ENCODE results near the gene OTUD7B.

OTUD7B gene

GRCh38 chr1:149925751-149926150, 84.8 kb downstream of the OTUD7B start:
- H3K4me3 Mint-ChIP-seq = peak overlapping the region; percentile 96
- H3K4me1 Mint-ChIP-seq = peaks cover 49% of the 10 kb centered on the region
- ATAC-seq (replicated peaks; ENCODE audit: extremely low read depth, poor library complexity, severe bottlenecking) = no peak
- no peaks in the 10 kb centered on the region for H3K9me3 Mint-ChIP-seq
- H3K27me3 Mint-ChIP-seq = no peaks in the 10 kb centered on the region
- no peak for DNase-seq (ENCODE audit: low spot score in 2 of 2)
- peaks cover 38% of the 10 kb centered on the region for H3K36me3 Mint-ChIP-seq (ENCODE audit: insufficient read depth)
- H3K27ac Mint-ChIP-seq (ENCODE audit: low read depth) = no peak overlapping the region

DNA sequence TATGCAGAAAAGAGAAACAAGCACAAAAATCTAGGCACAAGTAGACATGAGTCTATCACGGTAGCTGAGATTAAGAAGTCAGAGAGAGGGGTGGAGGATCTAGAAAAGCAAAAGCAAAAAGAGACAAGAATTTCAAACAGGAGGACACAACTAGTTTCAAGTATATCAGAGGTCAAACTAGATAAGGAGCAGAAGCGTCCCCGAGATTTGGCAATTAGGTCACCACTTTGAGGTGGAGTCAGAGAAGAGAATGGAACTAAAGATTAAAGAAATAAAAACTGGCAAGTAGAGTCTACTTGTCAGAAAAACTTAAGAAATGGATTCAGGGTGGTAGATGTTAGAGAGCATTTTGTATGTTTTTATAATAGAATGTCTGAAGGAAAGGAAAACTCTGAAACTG, 85.2 kb downstream of the OTUD7B start:
- DNase-seq (ENCODE audit: low spot score in 2 of 2) (no peak), ATAC-seq (replicated peaks; ENCODE audit: extremely low read depth, poor library complexity, severe bottlenecking) (no peak)
- Mint-ChIP-seq H3K9me3 (no peaks in the 10 kb centered on the region), H3K36me3 (ENCODE audit: insufficient read depth) (peaks cover 38% of the 10 kb centered on the region), H3K27me3 (no peaks in the 10 kb centered on the region), H3K4me3 (peak overlapping the region; percentile 96), H3K4me1 (peaks cover 49% of the 10 kb centered on the region), H3K27ac (ENCODE audit: low read depth) (no peak overlapping the region)

DNA sequence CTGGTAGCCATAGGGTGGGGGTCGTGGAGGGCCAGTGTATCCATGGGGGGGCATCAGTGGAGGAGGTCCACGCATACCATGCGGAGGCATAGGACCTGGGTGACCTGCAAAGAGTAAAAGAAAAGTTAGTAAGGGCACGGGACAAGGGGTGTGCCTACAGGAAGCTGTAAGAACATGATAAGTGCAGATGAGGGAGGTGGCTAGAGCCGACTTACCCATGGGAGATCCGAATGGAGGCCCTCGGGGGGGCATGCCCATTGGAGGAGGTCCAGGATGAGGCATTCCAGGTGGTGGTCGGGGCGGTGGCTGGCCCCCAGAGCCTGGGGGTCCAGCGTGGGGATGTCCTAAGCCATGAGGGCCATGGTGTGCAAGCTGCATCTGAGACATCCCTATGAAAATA, 86.9 kb downstream of the OTUD7B start:
- peaks cover 48% of the 10 kb centered on the region for H3K4me1 Mint-ChIP-seq
- H3K36me3 Mint-ChIP-seq (ENCODE audit: insufficient read depth) = peaks cover 38% of the 10 kb centered on the region
- H3K27ac Mint-ChIP-seq (ENCODE audit: low read depth) = peak overlapping the region; percentile 27
- ATAC-seq (replicated peaks; ENCODE audit: extremely low read depth, poor library complexity, severe bottlenecking) (no peak), DNase-seq (ENCODE audit: low spot score in 2 of 2) (no peak)
- H3K9me3 Mint-ChIP-seq = no peaks in the 10 kb centered on the region
- no peak overlapping the region for H3K4me3 Mint-ChIP-seq
- H3K27me3 Mint-ChIP-seq = no peaks in the 10 kb centered on the region

GRCh38 chr1:149917571-149918144, 92.9 kb downstream of the OTUD7B start, which contains the start of gene SV2A:
SV2A (minus strand) TSS chr1:149917844; CDS start chr1:149913840, 4,004 bp downstream.
- Mint-ChIP-seq H3K4me1 (peaks cover 23% of the 10 kb centered on the region), H3K27me3 (no peaks in the 10 kb centered on the region), H3K36me3 (ENCODE audit: insufficient read depth) (peaks cover 8% of the 10 kb centered on the region), H3K4me3 (peak within 1 kb of the TSS; percentile 80), H3K27ac (ENCODE audit: low read depth) (peak within 1 kb of the TSS; percentile 63), H3K9me3 (no peaks in the 10 kb centered on the region)
- no peak for DNase-seq (ENCODE audit: low spot score in 2 of 2)
- peak; percentile 71 for ATAC-seq (replicated peaks; ENCODE audit: extremely low read depth, poor library complexity, severe bottlenecking)

- Mint-ChIP-seq H3K4me3 (peak overlapping the region; percentile 80), H3K9me3 (no peaks in the 10 kb centered on the region), H3K36me3 (ENCODE audit: insufficient read depth) (peaks cover 5% of the 10 kb centered on the region), H3K4me1 (peaks cover 23% of the 10 kb centered on the region), H3K27me3 (no peaks in the 10 kb centered on the region), H3K27ac (ENCODE audit: low read depth) (peak overlapping the region; percentile 63)
- no peak for ATAC-seq (replicated peaks; ENCODE audit: extremely low read depth, poor library complexity, severe bottlenecking)
- no peak for DNase-seq (ENCODE audit: low spot score in 2 of 2)
These were observed 93.7 kb downstream of the OTUD7B start for GRCh38 chr1:149916898-149917252.

DNA sequence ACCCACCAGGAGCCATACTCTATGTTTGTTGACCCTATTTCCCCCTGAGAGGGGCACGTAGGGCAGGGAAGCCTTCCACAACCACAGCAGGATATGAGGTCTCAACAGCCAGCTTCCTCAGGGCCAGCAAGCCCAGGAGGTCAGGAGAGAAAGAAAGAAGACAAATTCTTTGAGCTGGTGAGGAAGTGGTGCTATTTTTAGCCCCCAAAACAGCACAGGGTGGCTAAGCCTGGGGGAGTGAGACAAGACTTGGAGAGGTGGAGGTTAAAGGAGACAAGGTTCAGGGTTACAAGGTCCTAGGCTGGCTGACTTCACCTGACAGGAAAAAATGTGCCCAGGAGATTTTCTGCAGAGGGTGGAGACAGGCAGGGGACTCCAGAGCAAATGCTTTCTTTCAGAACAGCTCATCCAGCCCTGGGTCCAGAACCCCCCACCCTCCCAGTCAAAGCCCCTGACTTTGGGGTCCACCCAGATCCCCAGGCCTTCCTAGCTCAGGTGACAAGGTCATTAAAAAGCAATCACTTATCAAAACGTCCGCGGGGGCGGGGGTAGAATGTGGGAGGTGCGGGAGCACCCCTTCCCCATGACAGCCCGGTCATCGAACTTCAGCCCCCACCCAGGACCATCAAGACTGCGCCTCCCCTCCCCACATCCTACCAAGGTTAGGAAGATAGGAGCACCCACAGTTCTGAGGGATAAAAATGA, 94.2 kb downstream of the OTUD7B start:
- DNase-seq (ENCODE audit: low spot score in 2 of 2) (no peak), ATAC-seq (replicated peaks; ENCODE audit: extremely low read depth, poor library complexity, severe bottlenecking) (no peak)
- H3K4me1 Mint-ChIP-seq = peaks cover 23% of the 10 kb centered on the region
- no peaks in the 10 kb centered on the region for H3K9me3 Mint-ChIP-seq
- peak overlapping the region; percentile 80 for H3K4me3 Mint-ChIP-seq
- no peaks in the 10 kb centered on the region for H3K27me3 Mint-ChIP-seq
- peak overlapping the region; percentile 63 for H3K27ac Mint-ChIP-seq (ENCODE audit: low read depth)
- peaks cover 5% of the 10 kb centered on the region for H3K36me3 Mint-ChIP-seq (ENCODE audit: insufficient read depth)

DNA sequence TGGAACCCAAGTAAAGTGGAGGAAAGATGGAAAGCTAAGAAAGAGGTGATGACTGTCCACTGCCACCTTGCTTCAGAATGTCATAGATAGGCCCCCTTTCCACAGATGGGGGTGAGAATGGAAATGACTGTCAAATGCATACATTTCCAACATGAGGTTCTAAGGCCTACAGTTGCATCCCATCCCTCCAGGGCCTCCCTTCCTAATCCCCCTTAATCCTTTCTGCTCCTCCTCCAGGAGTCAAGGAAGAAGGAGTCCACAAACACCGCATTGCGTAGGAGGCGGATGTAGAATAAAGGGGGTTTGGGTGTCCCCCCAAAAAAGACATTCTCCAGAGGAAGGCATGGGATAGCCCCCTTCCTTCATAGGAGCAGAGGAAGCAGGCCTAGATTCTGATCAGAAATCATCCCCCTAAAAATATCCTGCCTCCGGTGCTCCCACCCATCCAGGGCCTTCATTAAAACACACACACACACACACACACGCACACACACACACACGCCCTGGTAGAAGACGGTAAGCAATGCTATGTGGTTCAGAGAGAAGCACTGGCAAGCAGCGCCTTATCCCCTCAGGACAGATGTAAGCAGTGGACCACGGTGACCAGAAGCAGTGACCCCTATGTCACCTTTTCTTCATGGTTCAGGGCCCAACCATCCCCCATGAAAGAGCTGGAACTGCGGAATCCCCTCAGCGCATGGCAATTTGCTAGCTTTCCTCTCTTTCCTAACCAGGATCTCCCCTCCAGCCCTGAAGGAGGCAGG, 94.9 kb downstream of the OTUD7B start:
- no peak for DNase-seq (ENCODE audit: low spot score in 2 of 2)
- Mint-ChIP-seq H3K4me1 (peaks cover 23% of the 10 kb centered on the region), H3K4me3 (peak overlapping the region; percentile 80)

DNA sequence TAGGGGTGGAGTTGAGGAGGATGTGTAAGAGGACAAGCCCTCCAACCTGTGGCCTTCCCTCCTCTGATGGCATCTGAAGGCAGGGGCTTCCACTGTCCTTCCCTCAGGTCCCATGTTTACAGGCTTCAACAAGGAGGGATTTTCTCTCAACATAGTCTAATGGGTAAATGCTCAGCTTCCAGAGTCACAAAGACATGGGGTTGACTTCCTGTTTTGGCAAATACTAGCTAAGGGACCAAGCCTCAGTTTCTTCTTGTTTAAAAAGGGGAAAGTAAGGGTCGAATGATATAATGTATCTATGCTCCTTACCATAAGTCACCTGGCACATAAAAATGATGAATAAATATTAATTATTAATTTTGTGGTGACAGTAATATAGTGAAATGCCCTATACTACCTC, 96.0 kb downstream of the OTUD7B start:
- Mint-ChIP-seq H3K4me1 (peaks cover 23% of the 10 kb centered on the region), H3K27me3 (no peaks in the 10 kb centered on the region), H3K9me3 (no peaks in the 10 kb centered on the region), H3K27ac (ENCODE audit: low read depth) (no peak overlapping the region), H3K4me3 (no peak overlapping the region), H3K36me3 (ENCODE audit: insufficient read depth) (no peaks in the 10 kb centered on the region)
- DNase-seq (ENCODE audit: low spot score in 2 of 2) = no peak
- no peak for ATAC-seq (replicated peaks; ENCODE audit: extremely low read depth, poor library complexity, severe bottlenecking)

More for the DNA sequence above, 94.9 kb downstream of the OTUD7B start:
- no peak for ATAC-seq (replicated peaks; ENCODE audit: extremely low read depth, poor library complexity, severe bottlenecking)
- Mint-ChIP-seq H3K36me3 (ENCODE audit: insufficient read depth) (no peaks in the 10 kb centered on the region), H3K9me3 (no peaks in the 10 kb centered on the region), H3K27ac (ENCODE audit: low read depth) (peak overlapping the region; percentile 63), H3K27me3 (no peaks in the 10 kb centered on the region)

GRCh38 chr1:149906570-149907075, 103.9 kb downstream of the OTUD7B start:
- Mint-ChIP-seq H3K27me3 (no peaks in the 10 kb centered on the region), H3K27ac (ENCODE audit: low read depth) (no peak overlapping the region), H3K9me3 (no peaks in the 10 kb centered on the region), H3K36me3 (ENCODE audit: insufficient read depth) (no peaks in the 10 kb centered on the region), H3K4me3 (no peak overlapping the region), H3K4me1 (no peaks in the 10 kb centered on the region)
- no peak for ATAC-seq (replicated peaks; ENCODE audit: extremely low read depth, poor library complexity, severe bottlenecking)
- no peak for DNase-seq (ENCODE audit: low spot score in 2 of 2)

GRCh38 chr1:149903836-149904491, 106.6 kb downstream of the OTUD7B start:
- Mint-ChIP-seq H3K4me1 (peaks cover 18% of the 10 kb centered on the region), H3K4me3 (no peak overlapping the region), H3K27ac (ENCODE audit: low read depth) (peak overlapping the region; percentile 47), H3K27me3 (no peaks in the 10 kb centered on the region), H3K9me3 (no peaks in the 10 kb centered on the region), H3K36me3 (ENCODE audit: insufficient read depth) (no peaks in the 10 kb centered on the region)
- DNase-seq (ENCODE audit: low spot score in 2 of 2) = no peak
- ATAC-seq (replicated peaks; ENCODE audit: extremely low read depth, poor library complexity, severe bottlenecking) = no peak

DNA sequence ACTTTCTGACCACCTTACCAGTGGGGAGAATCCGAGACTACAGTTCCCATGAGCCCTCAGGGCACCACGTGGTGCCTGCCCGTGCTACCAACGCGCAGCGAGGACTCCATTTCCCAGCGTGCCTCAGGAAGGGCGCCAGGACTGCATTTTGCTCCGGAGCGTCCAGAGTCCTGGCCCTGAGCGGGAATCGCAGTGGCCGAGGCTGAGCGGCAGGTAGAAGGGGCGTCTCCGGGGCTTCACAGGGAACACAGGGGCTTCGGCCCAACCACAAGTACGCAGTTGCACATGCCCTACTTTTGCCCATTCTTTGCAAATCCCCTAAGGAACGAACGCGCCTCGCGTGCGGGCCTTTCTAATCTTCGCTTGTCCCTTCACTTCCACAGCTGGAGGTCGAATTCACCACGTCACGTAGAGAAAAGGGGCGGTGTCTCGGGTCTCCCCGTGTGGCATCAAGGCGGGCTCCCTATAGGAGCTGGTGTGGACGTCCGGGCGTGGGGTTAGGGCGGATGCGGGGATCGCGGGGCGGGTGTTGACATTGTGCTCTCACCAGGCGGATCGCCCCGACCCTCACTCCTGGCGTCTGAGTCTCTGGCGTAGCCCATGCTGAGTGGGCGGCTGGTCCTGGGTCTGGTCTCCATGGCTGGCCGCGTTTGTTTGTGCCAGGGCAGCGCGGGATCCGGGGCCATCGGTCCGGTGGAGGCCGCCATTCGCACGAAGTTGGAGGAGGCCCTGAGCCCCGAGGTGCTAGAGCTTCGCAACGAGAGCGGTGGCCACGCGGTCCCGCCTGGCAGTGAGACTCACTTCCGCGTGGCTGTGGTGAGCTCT, 110.9 kb downstream of the OTUD7B start, which contains the start of gene BOLA1:
Gene BOLA1, plus strand, starts transcription at position 109 of the 825 bp plus-strand sequence. Its CDS starts 492 bp downstream, at position 601.
- ATAC-seq (replicated peaks; ENCODE audit: extremely low read depth, poor library complexity, severe bottlenecking) (peak; percentile 99), DNase-seq (ENCODE audit: low spot score in 2 of 2) (peak; percentile 53 to 60)
- peaks cover 18% of the 10 kb centered on the region for H3K4me1 Mint-ChIP-seq
- H3K9me3 Mint-ChIP-seq = no peaks in the 10 kb centered on the region
- H3K36me3 Mint-ChIP-seq (ENCODE audit: insufficient read depth) = peaks cover 1% of the 10 kb centered on the region
- H3K4me3 Mint-ChIP-seq = peak within 1 kb of the TSS; percentile 81
- H3K27me3 Mint-ChIP-seq = no peaks in the 10 kb centered on the region
- peak within 1 kb of the TSS; percentile 68 for H3K27ac Mint-ChIP-seq (ENCODE audit: low read depth)
